ENCODE results near the gene PPP2CA. TPM values are rescaled to one million over a fixed set of nuclear protein-coding genes. Genes with fewer than 3 reads are reported as not detected.
"Not testable (repeated sequence)": the region's sequence is repeated elsewhere in the genome, so short reads cannot be mapped to it uniquely, and the experiment has no call there.

PPP2CA gene
- polyA plus RNA-seq (2013, experiment 1 of 2), result 218 TPM
- polyA plus RNA-seq (2013, experiment 2 of 2), result 210 TPM

DNA sequence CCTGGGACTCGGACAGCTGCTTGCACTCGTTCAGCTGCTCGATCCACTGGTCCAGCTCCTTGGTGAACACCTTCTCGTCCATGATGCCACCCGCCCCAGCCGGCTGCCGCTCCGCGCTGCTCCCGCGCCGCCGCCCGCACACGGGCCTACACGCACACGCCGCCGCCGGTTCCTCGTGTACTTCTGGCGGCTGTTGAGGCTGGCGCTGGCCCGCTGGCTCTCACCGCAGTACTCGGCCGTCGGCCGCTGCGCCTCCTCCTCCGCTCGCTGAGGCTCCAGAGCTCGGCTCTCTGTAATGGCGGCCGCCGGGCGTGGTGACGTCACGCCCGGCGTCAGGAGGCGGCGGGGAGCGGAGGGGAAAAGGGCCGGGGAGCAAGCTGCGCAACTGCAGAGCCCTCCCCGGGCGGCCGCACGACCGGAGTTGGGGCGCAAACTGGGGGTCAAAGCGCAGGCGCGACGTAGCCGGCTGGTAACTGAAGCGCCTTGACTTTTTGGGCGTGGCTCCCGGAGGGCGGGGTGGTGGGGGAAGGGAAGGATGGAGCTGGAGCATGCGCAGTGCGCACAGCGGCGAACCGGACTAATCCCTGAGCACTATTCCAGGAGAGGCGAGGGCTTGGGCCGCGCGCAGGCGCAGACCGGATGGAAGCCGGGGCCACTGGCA is at the start of gene PPP2CA:
TSS of gene PPP2CA (minus strand) at position 294 of the 661 bp plus-strand sequence. CDS start at position 82, 212 bp downstream.
- H3K27me3 ChIP-seq (ENCODE audit: insufficient read depth, low read length), result no peaks in the 10 kb centered on the region
- peaks cover 28% of the 10 kb centered on the region for H3K4me1 ChIP-seq (ENCODE audit: insufficient read depth, low read length)
- peaks cover 16% of the 10 kb centered on the region for H3K36me3 ChIP-seq (ENCODE audit: insufficient read depth, low read length)
- peak within 1 kb of the TSS; percentile 100 for H3K27ac ChIP-seq (ENCODE audit: low read depth, low read length)
- peak within 1 kb of the TSS; percentile 100 for H3K9ac ChIP-seq (ENCODE audit: low read depth, low read length)
- no peaks in the 10 kb centered on the region for H3K9me3 ChIP-seq (ENCODE audit: insufficient read depth, low read depth, low read length)
- WGBS, result under 1% methylated on average over 73 of the region's 73 CpGs
- peak within 1 kb of the TSS; percentile 77 for H3K4me3 ChIP-seq (ENCODE audit: low read length)

DNA sequence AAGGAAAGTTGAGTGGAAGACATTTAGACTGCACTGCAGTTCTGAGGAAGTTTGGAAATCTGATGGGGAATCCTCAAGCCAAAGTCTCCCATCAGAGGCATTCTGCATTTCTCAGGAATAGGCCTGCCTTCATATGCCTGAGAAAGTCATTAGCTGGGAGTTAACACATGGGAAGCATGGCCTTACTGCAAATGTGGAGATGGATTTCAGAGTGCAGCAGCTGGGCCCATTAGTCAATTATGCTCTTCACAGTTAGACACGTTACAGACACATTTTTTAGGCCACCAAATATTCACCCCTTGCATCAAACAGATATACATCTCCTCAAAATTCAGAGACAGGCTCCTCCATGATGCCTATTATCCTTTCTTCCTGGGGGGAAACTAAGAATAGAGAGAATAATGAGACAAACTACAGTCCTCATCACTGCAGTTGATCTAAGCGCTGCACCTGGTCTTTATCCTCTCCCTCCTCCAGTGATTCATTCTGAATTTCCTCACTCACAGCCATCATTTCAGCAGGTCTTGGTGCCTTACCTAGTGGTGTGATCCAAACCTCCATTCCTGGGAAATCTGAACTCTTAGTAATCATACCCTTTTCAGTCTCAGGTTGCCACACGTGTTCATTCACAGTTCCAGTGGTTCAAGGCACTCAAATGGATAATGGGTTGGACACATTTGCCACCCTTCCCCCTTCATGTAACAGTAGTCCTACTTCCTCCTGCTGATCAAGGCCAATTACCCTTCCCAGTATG is 47.9 kb upstream of the PPP2CA start:
- Histone ChIP-seq H3K9ac (ENCODE audit: low read depth, low read length) (no peak overlapping the region), H3K9me3 (ENCODE audit: insufficient read depth, low read depth, low read length) (0 out of 2 replicates have a peak, but pooled peaks cover 5% of the 10 kb centered on the region), H3K4me1 (ENCODE audit: insufficient read depth, low read length) (no peaks in the 10 kb centered on the region), H3K36me3 (ENCODE audit: insufficient read depth, low read length) (no peaks in the 10 kb centered on the region), H3K27me3 (ENCODE audit: insufficient read depth, low read length) (no peaks in the 10 kb centered on the region), H3K4me3 (ENCODE audit: low read length) (no peak overlapping the region), H3K27ac (ENCODE audit: low read depth, low read length) (no peak overlapping the region)
- WGBS, result 80% methylated on average over 3 of the region's 3 CpGs

DNA sequence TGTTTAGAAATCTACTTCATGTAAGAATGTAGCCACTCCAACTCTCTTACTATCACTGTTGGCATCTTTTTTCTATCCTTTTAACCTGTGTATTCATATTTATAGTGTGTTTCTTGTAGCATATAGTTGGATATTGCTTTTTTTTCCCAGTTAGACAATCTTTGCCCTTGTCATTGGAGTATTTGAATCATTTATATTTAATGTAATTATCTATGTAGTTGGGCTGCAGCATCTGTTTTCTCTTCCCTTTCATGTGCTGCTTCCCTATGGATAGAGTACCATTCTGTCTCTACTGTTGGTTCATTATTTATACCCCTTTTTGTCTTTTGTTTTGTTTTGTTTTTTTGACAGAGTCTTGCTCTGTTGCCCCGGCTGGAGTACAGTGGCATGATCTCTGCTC is 45.2 kb upstream of the PPP2CA start:
- Histone ChIP-seq H3K4me1 (ENCODE audit: insufficient read depth, low read length) (no peaks in the 10 kb centered on the region), H3K27me3 (ENCODE audit: insufficient read depth, low read length) (no peaks in the 10 kb centered on the region), H3K9me3 (ENCODE audit: insufficient read depth, low read depth, low read length) (0 out of 2 replicates have a peak, but pooled peaks cover 5% of the 10 kb centered on the region), H3K4me3 (ENCODE audit: low read length) (no peak overlapping the region), H3K36me3 (ENCODE audit: insufficient read depth, low read length) (no peaks in the 10 kb centered on the region), H3K27ac (ENCODE audit: low read depth, low read length) (no peak overlapping the region), H3K9ac (ENCODE audit: low read depth, low read length) (no peak overlapping the region)
- WGBS, result 100% methylated on average over 1 of the region's 1 CpG

DNA sequence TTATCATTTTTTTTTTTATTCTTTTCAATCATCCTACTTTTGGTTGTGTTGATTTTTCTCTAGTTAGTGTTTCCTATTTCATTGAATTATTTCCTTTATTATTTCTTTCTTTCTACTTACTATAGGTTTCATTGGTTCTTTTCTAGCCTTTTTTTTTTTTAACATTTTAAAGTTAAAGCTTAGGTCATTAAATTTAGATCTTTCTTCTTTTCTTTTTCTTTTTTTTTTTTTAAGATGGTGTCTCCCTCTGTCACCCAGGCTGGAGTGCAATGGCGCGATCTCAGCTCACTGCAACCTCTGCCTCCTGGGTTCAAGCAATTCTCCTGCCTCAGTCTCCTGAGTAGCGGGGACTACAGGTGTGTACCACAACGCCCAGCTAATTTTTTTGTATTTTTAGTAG is 43.0 kb upstream of the PPP2CA start:
- Histone ChIP-seq H3K27me3 (ENCODE audit: insufficient read depth, low read length) (no peaks in the 10 kb centered on the region), H3K36me3 (ENCODE audit: insufficient read depth, low read length) (no peaks in the 10 kb centered on the region), H3K4me1 (ENCODE audit: insufficient read depth, low read length) (no peaks in the 10 kb centered on the region), H3K9ac (ENCODE audit: low read depth, low read length) (no peak overlapping the region), H3K4me3 (ENCODE audit: low read length) (no peak overlapping the region), H3K9me3 (ENCODE audit: insufficient read depth, low read depth, low read length) (peaks cover 14% of the 10 kb centered on the region), H3K27ac (ENCODE audit: low read depth, low read length) (no peak overlapping the region)
- 98% methylated on average over 4 of the region's 4 CpGs for WGBS

DNA sequence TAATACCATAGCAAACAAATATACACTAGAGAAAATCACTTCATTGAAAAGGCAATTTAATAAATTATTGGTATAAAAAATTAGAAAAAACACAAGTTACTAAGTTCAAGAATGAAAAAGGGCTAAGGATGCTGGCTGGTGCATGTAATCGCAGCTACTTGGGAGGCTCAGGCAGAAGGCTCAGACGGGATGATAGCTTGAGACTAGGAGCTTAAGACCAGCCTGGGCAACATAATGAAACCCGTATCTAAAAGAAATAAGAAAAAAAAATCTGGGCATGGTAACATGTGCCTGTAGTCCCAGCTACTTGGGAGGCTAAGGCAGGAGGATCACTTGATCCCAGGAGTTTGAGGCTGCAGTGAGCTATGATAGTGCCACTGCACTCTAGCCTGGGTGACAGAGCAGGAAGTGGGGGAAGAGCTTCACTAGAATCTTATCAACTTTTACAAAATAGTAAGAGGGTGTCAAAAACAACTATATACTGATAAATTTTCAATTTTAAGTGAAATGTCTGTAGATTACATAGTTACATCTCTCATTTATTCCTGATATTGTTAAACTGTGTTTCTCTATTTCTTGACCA is 42.2 kb upstream of the PPP2CA start:
- H3K9ac ChIP-seq (ENCODE audit: low read depth, low read length), result no peak overlapping the region
- no peaks in the 10 kb centered on the region for H3K4me1 ChIP-seq (ENCODE audit: insufficient read depth, low read length)
- H3K27ac ChIP-seq (ENCODE audit: low read depth, low read length), result no peak overlapping the region
- no peak overlapping the region for H3K4me3 ChIP-seq (ENCODE audit: low read length)
- no peaks in the 10 kb centered on the region for H3K36me3 ChIP-seq (ENCODE audit: insufficient read depth, low read length)
- 86% methylated on average over 3 of the region's 3 CpGs for WGBS
- no peaks in the 10 kb centered on the region for H3K27me3 ChIP-seq (ENCODE audit: insufficient read depth, low read length)
- peaks cover 20% of the 10 kb centered on the region for H3K9me3 ChIP-seq (ENCODE audit: insufficient read depth, low read depth, low read length)

DNA sequence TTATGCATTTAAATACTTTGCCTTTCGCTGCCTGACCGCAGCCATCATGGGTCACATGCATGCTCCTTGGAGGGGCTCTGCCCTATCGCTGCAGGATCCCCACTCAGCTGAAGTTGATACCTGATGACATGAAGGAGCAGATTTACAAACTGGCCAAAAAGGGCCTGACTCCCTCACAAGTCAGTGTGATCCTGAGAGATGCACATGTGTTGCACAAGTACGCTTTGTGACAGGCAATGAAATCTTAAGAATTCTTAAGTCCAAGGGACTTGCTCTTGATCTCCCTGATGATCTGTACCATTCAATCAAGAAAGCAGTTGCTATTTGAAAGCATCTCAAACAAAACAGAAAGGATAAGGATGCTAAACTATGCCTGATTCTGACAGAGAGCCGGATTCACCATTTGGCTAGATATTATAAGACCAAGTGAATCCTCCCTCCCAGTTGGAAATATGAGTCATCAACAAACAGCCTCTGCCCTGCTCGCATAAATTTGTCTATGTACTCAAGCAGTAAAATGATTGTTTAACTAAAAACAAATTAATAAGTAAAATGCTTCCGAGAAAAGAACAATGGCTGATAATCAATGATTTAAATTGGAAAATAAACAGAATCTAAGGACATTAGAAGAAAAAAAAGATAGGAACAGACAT is 41.6 kb upstream of the PPP2CA start:
- H3K9ac ChIP-seq (ENCODE audit: low read depth, low read length), result no peak overlapping the region
- no peaks in the 10 kb centered on the region for H3K36me3 ChIP-seq (ENCODE audit: insufficient read depth, low read length)
- H3K4me3 ChIP-seq (ENCODE audit: low read length), result no peak overlapping the region
- H3K27me3 ChIP-seq (ENCODE audit: insufficient read depth, low read length), result no peaks in the 10 kb centered on the region
- no peaks in the 10 kb centered on the region for H3K4me1 ChIP-seq (ENCODE audit: insufficient read depth, low read length)
- 91% methylated on average over 5 of the region's 7 CpGs for WGBS
- no peak overlapping the region for H3K27ac ChIP-seq (ENCODE audit: low read depth, low read length)
- peaks cover 26% of the 10 kb centered on the region for H3K9me3 ChIP-seq (ENCODE audit: insufficient read depth, low read depth, low read length)

DNA sequence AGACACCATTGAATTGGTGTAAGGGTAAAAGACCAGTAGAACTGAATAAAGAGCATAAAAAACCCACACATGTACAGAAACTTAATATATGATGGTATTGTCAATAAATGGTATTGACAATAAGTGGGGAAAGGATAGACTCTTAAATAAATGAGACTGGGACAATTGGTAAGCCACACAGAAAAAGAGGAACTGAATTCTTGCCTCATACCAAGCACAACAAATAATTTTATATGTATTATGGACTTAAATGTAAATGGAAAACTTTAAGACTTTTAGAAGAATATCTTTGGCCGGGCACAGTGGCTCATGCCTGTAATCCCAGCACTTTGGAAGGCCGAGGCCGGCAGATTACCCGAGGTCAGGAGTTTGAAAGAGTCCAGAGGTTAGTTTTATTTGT is 37.9 kb upstream of the PPP2CA start:
- Histone ChIP-seq H3K27me3 (ENCODE audit: insufficient read depth, low read length) (no peaks in the 10 kb centered on the region), H3K9ac (ENCODE audit: low read depth, low read length) (no peak overlapping the region), H3K9me3 (ENCODE audit: insufficient read depth, low read depth, low read length) (peaks cover 25% of the 10 kb centered on the region), H3K4me3 (ENCODE audit: low read length) (no peak overlapping the region), H3K36me3 (ENCODE audit: insufficient read depth, low read length) (no peaks in the 10 kb centered on the region), H3K27ac (ENCODE audit: low read depth, low read length) (no peak overlapping the region), H3K4me1 (ENCODE audit: insufficient read depth, low read length) (no peaks in the 10 kb centered on the region)
- 90% methylated on average over 4 of the region's 4 CpGs for WGBS

DNA sequence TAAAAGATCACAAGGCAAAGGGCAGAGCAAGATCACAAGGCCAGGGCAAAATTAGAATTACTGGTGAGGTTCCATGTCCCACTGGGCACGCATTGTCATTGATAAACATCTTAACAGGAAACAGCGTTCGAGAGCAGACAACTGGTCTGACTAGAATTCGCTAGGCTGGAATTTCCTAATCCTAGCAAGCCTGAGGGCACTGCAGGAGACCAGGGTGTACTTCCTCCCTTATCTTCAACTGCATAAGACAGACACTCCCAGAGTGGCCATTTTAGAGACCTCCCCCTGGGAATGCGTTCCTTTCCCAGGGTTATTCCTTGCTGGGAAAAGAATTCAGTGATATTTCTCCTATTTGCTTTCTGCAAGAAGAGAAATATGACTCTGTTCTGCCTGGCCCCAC is 36.8 kb upstream of the PPP2CA start:
- H3K9me3 ChIP-seq (ENCODE audit: insufficient read depth, low read depth, low read length), result peaks cover 25% of the 10 kb centered on the region
- not testable (repeated sequence) for H3K4me3 ChIP-seq (ENCODE audit: low read length); H3K9ac ChIP-seq (ENCODE audit: low read depth, low read length); H3K27ac ChIP-seq (ENCODE audit: low read depth, low read length); H3K4me1 ChIP-seq (ENCODE audit: insufficient read depth, low read length); H3K36me3 ChIP-seq (ENCODE audit: insufficient read depth, low read length); H3K27me3 ChIP-seq (ENCODE audit: insufficient read depth, low read length)
- 72% methylated on average over 5 of the region's 5 CpGs for WGBS

DNA sequence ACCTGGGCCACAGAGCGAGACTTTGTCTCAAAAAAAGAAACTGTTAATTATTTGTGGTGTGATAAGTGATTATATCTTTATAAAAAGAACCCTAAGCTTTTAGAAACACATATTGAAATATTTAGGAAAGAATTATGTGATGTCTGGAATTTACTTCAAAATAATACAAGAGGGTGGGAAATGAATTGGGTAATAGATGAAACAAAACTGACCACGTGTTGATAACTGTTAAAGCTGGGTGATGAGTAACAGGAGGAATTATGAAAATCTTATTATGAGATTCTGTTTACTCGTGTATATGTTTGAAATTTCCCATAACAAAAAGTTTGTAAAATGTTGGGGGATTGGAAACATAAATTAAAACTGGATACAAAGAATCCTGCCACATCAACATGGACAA is 33.0 kb upstream of the PPP2CA start:
- Histone ChIP-seq H3K9ac (ENCODE audit: low read depth, low read length) (no peak overlapping the region), H3K4me3 (ENCODE audit: low read length) (no peak overlapping the region), H3K27me3 (ENCODE audit: insufficient read depth, low read length) (no peaks in the 10 kb centered on the region), H3K36me3 (ENCODE audit: insufficient read depth, low read length) (no peaks in the 10 kb centered on the region), H3K27ac (ENCODE audit: low read depth, low read length) (no peak overlapping the region), H3K9me3 (ENCODE audit: insufficient read depth, low read depth, low read length) (peaks cover 16% of the 10 kb centered on the region), H3K4me1 (ENCODE audit: insufficient read depth, low read length) (no peaks in the 10 kb centered on the region)
- 78% methylated on average over 2 of the region's 3 CpGs for WGBS

DNA sequence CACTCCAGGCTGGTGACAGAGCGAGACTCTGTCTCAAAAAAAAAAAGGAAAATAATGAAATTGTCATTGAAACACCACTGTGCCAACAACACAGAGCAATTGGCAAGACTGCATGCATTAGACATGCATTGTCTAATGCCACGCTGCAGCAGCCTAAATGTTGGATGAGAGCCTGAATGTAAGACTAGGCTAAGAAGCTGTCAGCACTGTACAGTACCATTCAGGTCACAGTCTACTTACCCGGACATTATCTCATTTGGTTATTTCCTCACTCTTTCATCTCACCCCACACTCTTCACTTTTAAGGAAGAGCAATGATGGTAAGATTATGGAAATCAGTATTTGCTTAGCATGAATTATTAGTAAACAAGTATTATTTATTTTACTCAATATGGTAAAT is 31.3 kb upstream of the PPP2CA start:
- Histone ChIP-seq H3K27me3 (ENCODE audit: insufficient read depth, low read length) (no peaks in the 10 kb centered on the region), H3K36me3 (ENCODE audit: insufficient read depth, low read length) (no peaks in the 10 kb centered on the region), H3K4me3 (ENCODE audit: low read length) (no peak overlapping the region), H3K27ac (ENCODE audit: low read depth, low read length) (no peak overlapping the region), H3K9ac (ENCODE audit: low read depth, low read length) (no peak overlapping the region), H3K4me1 (ENCODE audit: insufficient read depth, low read length) (no peaks in the 10 kb centered on the region), H3K9me3 (ENCODE audit: insufficient read depth, low read depth, low read length) (0 out of 2 replicates have a peak, but pooled peaks cover 3% of the 10 kb centered on the region)
- WGBS, result 97% methylated on average over 3 of the region's 3 CpGs

Measured in HUES64 (cell line).